Ishikawa (cell line): ENCODE measurements around the gene CA12.

ENCODE experiments used
- CEBPB ChIP-seq: IDR thresholded peaks from 2 replicates; pipeline ENCODE4 v1.6.1; 2012
- CREB1 ChIP-seq: IDR thresholded peaks from 2 replicates; pipeline ENCODE4 v1.6.1; 2012; ENCODE audit warnings: low read depth
- EGR1 ChIP-seq: IDR thresholded peaks from 2 replicates; pipeline ENCODE4 v1.6.1; 2012
- EP300 ChIP-seq: IDR thresholded peaks from 2 replicates; pipeline ENCODE4 v1.6.1; 2012; ENCODE audit warnings: borderline replicate concordance
- MAX ChIP-seq: IDR thresholded peaks from 2 replicates; pipeline ENCODE4 v1.6.1; 2012
- NFIC ChIP-seq: IDR thresholded peaks from 2 replicates; pipeline ENCODE4 v1.6.1; 2012
- RAD21 ChIP-seq: IDR thresholded peaks from 2 replicates; pipeline ENCODE4 v1.6.1; 2012; ENCODE audit warnings: low read depth
- REST ChIP-seq: IDR thresholded peaks from 2 replicates; pipeline ENCODE4 v1.6.1; 2012; ENCODE audit warnings: low read depth, mild to moderate bottlenecking
- TAF1 ChIP-seq: IDR thresholded peaks from 2 replicates; pipeline ENCODE4 v1.6.1; 2012; ENCODE audit warnings: low read depth, mild to moderate bottlenecking
- TCF12 ChIP-seq: IDR thresholded peaks from 2 replicates; pipeline ENCODE4 v1.6.1; 2012; ENCODE audit warnings: low read depth
- TEAD4 ChIP-seq: IDR thresholded peaks from 2 replicates; pipeline ENCODE4 v1.6.1; 2012
- USF1 ChIP-seq: IDR thresholded peaks from 2 replicates; pipeline ENCODE4 v1.6.1; 2012
- YY1 ChIP-seq: IDR thresholded peaks from 2 replicates; pipeline ENCODE4 v1.6.1; 2012; ENCODE audit warnings: low read depth
- ZBTB7A ChIP-seq: IDR thresholded peaks from 2 replicates; pipeline ENCODE4 v1.6.1; 2012; ENCODE audit warnings: low read depth

- TF ChIP-seq TAF1 (no peak), REST (no peak), RAD21 (no peak), MAX (no peak), USF1 (no peak), YY1 (no peak), EGR1 (no peak), EP300 (no peak), CEBPB (no peak), TEAD4 (no peak), ZBTB7A (0 out of 2 replicates have a peak, but pooled peaks have one; percentile 28), TCF12 (no peak), NFIC (no peak), CREB1 (no peak)
Measured at GRCh38 chr15:63380808-63381282, 801 bp downstream of the CA12 start.
